Stomach smooth muscle (tissue), 2 donors: ENCODE results near the gene BPIFB3.
"Not testable (repeated sequence)": the region's sequence is repeated elsewhere in the genome, so short reads cannot be mapped to it uniquely, and the experiment has no call there.

ENCODE experiments used
- H3K27ac ChIP-seq: one replicate; pipeline ENCODE4 v1.7.0; 2013; ENCODE audit warnings: mild to moderate bottlenecking, low read length, inconsistent platforms
- H3K27me3 ChIP-seq, 2 donors: one replicate each; pipeline ENCODE4 v1.7.0; 2013; ENCODE audit warnings: low read length in 2 of 2; ENCODE audit not compliant: insufficient read depth in 2 of 2, control insufficient read depth in 1 of 2
- H3K36me3 ChIP-seq, 2 donors: one replicate each; pipeline ENCODE4 v1.7.0; 2013; ENCODE audit warnings: low read length in 2 of 2; ENCODE audit not compliant: control insufficient read depth in 2 of 2, insufficient read depth in 2 of 2
- H3K4me1 ChIP-seq: one replicate; pipeline ENCODE4 v1.7.0; 2013; ENCODE audit warnings: low read length; ENCODE audit not compliant: control insufficient read depth, insufficient read depth
- H3K4me3 ChIP-seq, 2 donors: one replicate each; pipeline ENCODE4 v1.7.0; 2013; ENCODE audit warnings: low read length in 2 of 2
- H3K9ac ChIP-seq, 2 donors: one replicate each; pipeline ENCODE4 v1.7.0; 2013; ENCODE audit warnings: low read length in 2 of 2, mild to moderate bottlenecking in 1 of 2
- H3K9me3 ChIP-seq, 2 donors: one replicate each; pipeline ENCODE4 v1.7.0; 2013; ENCODE audit warnings: low read length in 2 of 2; ENCODE audit not compliant: control insufficient read depth in 2 of 2
- donor health status: healthy.
- donor health status: Pancreatic carcinoma.

Gene BPIFB3

GRCh38 chr20:33032555-33032954, 21.1 kb upstream of the BPIFB3 start:
- peaks cover 2 to 5% of the 10 kb centered on the region in 2 donors for H3K9me3 ChIP-seq
- H3K27ac ChIP-seq = no peak overlapping the region
- no peaks in the 10 kb centered on the region for H3K4me1 ChIP-seq
- H3K36me3 ChIP-seq = no peaks in the 10 kb centered on the region
- peaks cover 0 to 2% of the 10 kb centered on the region in 2 donors for H3K27me3 ChIP-seq
- H3K4me3 ChIP-seq = no peak overlapping the region
- H3K9ac ChIP-seq = no peak overlapping the region

- H3K27me3 ChIP-seq = peaks cover 0 to 2% of the 10 kb centered on the region in 2 donors
- H3K4me1 ChIP-seq = no peaks in the 10 kb centered on the region
- H3K27ac ChIP-seq = no peak overlapping the region
- peaks cover 2 to 5% of the 10 kb centered on the region in 2 donors for H3K9me3 ChIP-seq
- H3K4me3 ChIP-seq = no peak overlapping the region
- H3K36me3 ChIP-seq = no peaks in the 10 kb centered on the region
- no peak overlapping the region for H3K9ac ChIP-seq
Observed at GRCh38 chr20:33033381-33033780, 20.3 kb upstream of the BPIFB3 start.

GRCh38 chr20:33034115-33034514, 19.6 kb upstream of the BPIFB3 start:
- no peak overlapping the region for H3K9ac ChIP-seq
- no peaks in the 10 kb centered on the region for H3K36me3 ChIP-seq
- H3K27ac ChIP-seq = no peak overlapping the region
- no peak overlapping the region for H3K4me3 ChIP-seq
- peaks cover 2 to 5% of the 10 kb centered on the region in 2 donors for H3K9me3 ChIP-seq
- H3K27me3 ChIP-seq = peaks cover 0 to 2% of the 10 kb centered on the region in 2 donors
- no peaks in the 10 kb centered on the region for H3K4me1 ChIP-seq

GRCh38 chr20:33034901-33035492, 18.7 kb upstream of the BPIFB3 start:
- H3K36me3 ChIP-seq = no peaks in the 10 kb centered on the region
- no peak overlapping the region for H3K9ac ChIP-seq
- H3K27ac ChIP-seq = no peak overlapping the region
- no peaks in the 10 kb centered on the region for H3K4me1 ChIP-seq
- peaks cover 0 to 2% of the 10 kb centered on the region in 2 donors for H3K27me3 ChIP-seq
- H3K4me3 ChIP-seq = no peak overlapping the region
- peaks cover 2 to 5% of the 10 kb centered on the region in 2 donors for H3K9me3 ChIP-seq

- H3K4me1 ChIP-seq = no peaks in the 10 kb centered on the region
- H3K27me3 ChIP-seq = no peaks in the 10 kb centered on the region
- H3K9ac ChIP-seq = no peak overlapping the region
- H3K9me3 ChIP-seq = peaks cover 2 to 5% of the 10 kb centered on the region in 2 donors
- no peaks in the 10 kb centered on the region for H3K36me3 ChIP-seq
- H3K4me3 ChIP-seq = no peak overlapping the region
- no peak overlapping the region for H3K27ac ChIP-seq
Observed at GRCh38 chr20:33037456-33037855, 16.2 kb upstream of the BPIFB3 start.

- H3K36me3 ChIP-seq = no peaks in the 10 kb centered on the region
- H3K4me1 ChIP-seq = no peaks in the 10 kb centered on the region
- no peak overlapping the region for H3K27ac ChIP-seq
- H3K9me3 ChIP-seq = peaks cover 2 to 5% of the 10 kb centered on the region in 2 donors
- no peak overlapping the region for H3K4me3 ChIP-seq
- H3K9ac ChIP-seq = no peak overlapping the region
- H3K27me3 ChIP-seq = no peaks in the 10 kb centered on the region
Observed at GRCh38 chr20:33038243-33038642, 15.5 kb upstream of the BPIFB3 start.

- Histone ChIP-seq H3K27me3 (no peaks in the 10 kb centered on the region), H3K36me3 (no peaks in the 10 kb centered on the region), H3K27ac (no peak overlapping the region), H3K4me3 (no peak overlapping the region), H3K9ac (no peak overlapping the region), H3K9me3 (peaks cover 0 to 11% of the 10 kb centered on the region in 2 donors), H3K4me1 (no peaks in the 10 kb centered on the region)
Observed at GRCh38 chr20:33042430-33042829, 11.3 kb upstream of the BPIFB3 start.

GRCh38 chr20:33042983-33043730, 10.5 kb upstream of the BPIFB3 start:
- no peak overlapping the region for H3K9ac ChIP-seq
- peaks cover 0 to 3% of the 10 kb centered on the region in 2 donors for H3K27me3 ChIP-seq
- H3K4me1 ChIP-seq = no peaks in the 10 kb centered on the region
- peaks cover 0 to 11% of the 10 kb centered on the region in 2 donors for H3K9me3 ChIP-seq
- no peak overlapping the region for H3K4me3 ChIP-seq
- H3K27ac ChIP-seq = no peak overlapping the region
- no peaks in the 10 kb centered on the region for H3K36me3 ChIP-seq

GRCh38 chr20:33043731-33044181, 9.9 kb upstream of the BPIFB3 start:
- H3K9ac ChIP-seq = no peak overlapping the region
- H3K27ac ChIP-seq = no peak overlapping the region
- H3K9me3 ChIP-seq = peaks cover 0 to 11% of the 10 kb centered on the region in 2 donors
- no peaks in the 10 kb centered on the region for H3K36me3 ChIP-seq
- no peaks in the 10 kb centered on the region for H3K4me1 ChIP-seq
- no peak overlapping the region for H3K4me3 ChIP-seq
- peaks cover 0 to 3% of the 10 kb centered on the region in 2 donors for H3K27me3 ChIP-seq

- H3K4me1 ChIP-seq, H3K9ac ChIP-seq, H3K36me3 ChIP-seq, H3K4me3 ChIP-seq, H3K27ac ChIP-seq, H3K27me3 ChIP-seq: not testable (repeated sequence)
- peaks cover 0 to 11% of the 10 kb centered on the region in 2 donors for H3K9me3 ChIP-seq
Observed at GRCh38 chr20:33045129-33045721, 8.5 kb upstream of the BPIFB3 start.
